ENCODE results near the gene LRRC36. TPM values are rescaled to one million over a fixed set of nuclear protein-coding genes. Genes with fewer than 3 reads are reported as not detected.

The LRRC36 gene
- 0.06 to 0.17 TPM in 2 of 5 replicates, not detected in the others for total RNA-seq (2022; extraction: Qiagen RNA extraction)

GRCh38 chr16:67326472-67327309 is at the start of gene LRRC36, which contains the start of gene KCTD19:
Gene LRRC36 (plus strand): TSS chr16:67326815. CDS start chr16:67326863, 48 bp downstream.
Gene KCTD19 (minus strand): TSS chr16:67326741. CDS start chr16:67326707, 34 bp downstream.

DNA sequence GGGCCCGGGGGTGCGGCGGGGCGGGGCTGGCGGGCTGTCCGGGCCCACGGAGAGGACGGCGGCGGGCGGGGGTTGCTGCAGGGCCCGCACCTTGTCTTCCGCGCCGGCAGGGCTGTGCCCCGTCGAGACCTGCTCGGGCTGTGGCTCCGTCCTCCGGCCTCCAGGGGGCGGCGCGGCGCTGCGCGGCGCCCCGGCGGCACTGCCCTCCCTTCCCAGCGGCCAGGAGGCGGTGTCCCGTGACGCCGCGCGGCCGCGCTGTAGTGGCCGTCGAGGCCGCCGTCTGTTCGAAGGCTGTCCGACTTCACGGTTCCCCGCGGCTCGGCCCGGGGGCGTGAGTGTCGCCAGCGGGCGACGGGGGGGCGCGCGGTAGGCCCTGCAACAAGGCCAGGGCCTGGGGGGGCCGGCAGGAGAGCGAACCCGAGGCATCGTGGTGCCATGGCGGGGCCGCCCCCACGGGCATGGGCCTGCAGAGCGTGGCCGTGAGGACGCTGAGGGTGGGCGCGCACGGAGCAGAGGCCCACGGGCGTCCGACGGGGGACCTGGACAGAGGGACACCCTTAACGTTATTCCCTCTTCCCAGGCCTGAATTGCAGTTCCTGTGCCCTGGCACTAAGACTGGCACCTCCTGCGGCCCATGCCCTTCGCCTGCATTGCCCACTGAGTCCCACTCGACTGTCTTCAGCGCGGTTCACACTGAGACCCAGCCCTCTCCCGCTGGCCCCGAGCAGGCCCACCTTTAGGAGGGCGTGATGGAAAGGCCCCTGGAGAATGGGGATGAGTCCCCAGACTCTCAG is 47.1 kb upstream of the LRRC36 start, which contains the start of gene PLEKHG4:
Gene PLEKHG4, plus strand, starts transcription at position 237 of the 794 bp plus-strand sequence. Its CDS starts 513 bp downstream, at position 750.

DNA sequence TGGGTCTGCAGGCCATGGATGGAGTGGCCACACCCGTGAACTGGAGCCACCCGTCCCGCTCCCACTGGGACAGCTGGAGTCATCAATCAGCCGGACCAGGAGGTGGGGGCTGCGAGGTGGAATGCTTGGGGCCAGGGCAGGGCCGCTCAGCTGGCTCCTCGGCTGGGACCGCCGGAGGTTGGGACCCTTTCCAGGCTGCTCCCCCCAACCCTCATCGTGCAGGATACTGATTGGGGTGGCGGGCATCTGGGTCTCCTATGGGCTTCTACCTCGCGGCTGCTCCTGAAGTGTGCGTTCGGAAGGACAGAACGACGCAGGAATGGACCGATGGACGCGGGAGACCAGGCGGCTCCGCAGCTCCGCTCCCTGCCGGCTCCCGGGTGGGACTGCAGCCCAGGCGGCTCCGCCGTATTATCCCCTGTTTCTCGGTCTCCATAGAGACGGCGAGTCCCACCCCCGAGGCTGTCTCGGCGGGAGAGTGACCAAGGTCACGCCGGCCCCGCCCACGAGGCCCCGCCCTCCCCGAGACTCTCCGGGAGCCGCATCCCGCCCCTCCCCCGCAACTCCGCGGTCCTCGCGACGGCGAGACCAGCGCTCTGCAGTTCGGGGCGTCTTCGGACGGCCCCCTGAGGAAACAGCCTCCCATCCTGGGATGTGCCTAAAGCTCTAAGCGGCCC is 66.6 kb downstream of the LRRC36 start, which contains the start of gene TPPP3:
Gene TPPP3, minus strand, starts transcription at position 388 of the 677 bp plus-strand sequence. CDS start 2,387 bp downstream, outside the sequence.

GRCh38 chr16:67415872-67416793 is 89.5 kb downstream of the LRRC36 start, which contains the start of gene ZDHHC1:
Gene ZDHHC1 (minus strand): TSS chr16:67416477. CDS start chr16:67407775, 8,702 bp downstream.

GRCh38 chr16:67430977-67431774 is 104.6 kb downstream of the LRRC36 start, which contains the start of gene HSD11B2:
Gene HSD11B2 (plus strand): TSS chr16:67431121. CDS start chr16:67431249, 128 bp downstream.

Other genes with a start within 250 kb of the LRRC36 start
- 24.9 to 28.4 TPM (median 25.6 TPM) in 5 replicates for gene PHAF1, start 216.9 kb upstream of the LRRC36 start, total RNA-seq (2022; extraction: Qiagen RNA extraction)
- 7.0 to 9.5 TPM (median 8.9 TPM) in 5 replicates for gene B3GNT9, start 175.8 kb upstream of the LRRC36 start, total RNA-seq (2022; extraction: Qiagen RNA extraction)
- 15.1 to 22.9 TPM (median 21.6 TPM) in 5 replicates for gene TRADD, start 166.9 kb upstream of the LRRC36 start, total RNA-seq (2022; extraction: Qiagen RNA extraction)
- gene FBXL8, start 166.9 kb upstream of the LRRC36 start, total RNA-seq (2022; extraction: Qiagen RNA extraction), result 6.3 to 9.6 TPM (median 8.4 TPM) in 5 replicates
- gene HSF4, start 162.1 kb upstream of the LRRC36 start, total RNA-seq (2022; extraction: Qiagen RNA extraction), result 13.1 to 17.8 TPM (median 14.8 TPM) in 5 replicates
- 80.2 to 102 TPM (median 97.0 TPM) in 5 replicates for gene NOL3, start 156.3 kb upstream of the LRRC36 start, total RNA-seq (2022; extraction: Qiagen RNA extraction)
- 5.5 to 9.0 TPM (median 6.2 TPM) in 5 replicates for gene MATCAP1, start 142.9 kb upstream of the LRRC36 start, total RNA-seq (2022; extraction: Qiagen RNA extraction)
- gene EXOC3L1, start 136.7 kb upstream of the LRRC36 start, total RNA-seq (2022; extraction: Qiagen RNA extraction), result 0.06 to 0.25 TPM (median 0.17 TPM) in 5 replicates
- gene E2F4, start 134.7 kb upstream of the LRRC36 start, total RNA-seq (2022; extraction: Qiagen RNA extraction), result 92.3 to 103 TPM (median 99.1 TPM) in 5 replicates
- 0.76 to 1.3 TPM (median 1.2 TPM) in 5 replicates for gene ELMO3, start 127.7 kb upstream of the LRRC36 start, total RNA-seq (2022; extraction: Qiagen RNA extraction)
- 84.1 to 104 TPM (median 91.8 TPM) in 5 replicates for gene TMEM208, start 99.7 kb upstream of the LRRC36 start, total RNA-seq (2022; extraction: Qiagen RNA extraction)
- gene FHOD1, start 79.3 kb upstream of the LRRC36 start, total RNA-seq (2022; extraction: Qiagen RNA extraction), result 41.9 to 59.6 TPM (median 54.0 TPM) in 5 replicates
- gene SLC9A5, start 77.8 kb upstream of the LRRC36 start, total RNA-seq (2022; extraction: Qiagen RNA extraction), result 1.2 to 1.9 TPM (median 1.5 TPM) in 5 replicates
- 12.7 to 16.0 TPM (median 15.3 TPM) in 5 replicates for gene PLEKHG4, start 47.3 kb upstream of the LRRC36 start, total RNA-seq (2022; extraction: Qiagen RNA extraction)
- gene KCTD19, start 74 bp upstream of the LRRC36 start, total RNA-seq (2022; extraction: Qiagen RNA extraction), result 0.21 to 0.53 TPM (median 0.39 TPM) in 5 replicates
- gene TPPP3, start 66.7 kb downstream of the LRRC36 start, total RNA-seq (2022; extraction: Qiagen RNA extraction), result 9.5 to 13.9 TPM (median 13.7 TPM) in 5 replicates
- gene ZDHHC1, start 89.7 kb downstream of the LRRC36 start, total RNA-seq (2022; extraction: Qiagen RNA extraction), result 5.4 to 6.9 TPM (median 6.8 TPM) in 5 replicates
- gene HSD11B2, start 104.3 kb downstream of the LRRC36 start, total RNA-seq (2022; extraction: Qiagen RNA extraction), result 2.0 to 2.3 TPM (median 2.2 TPM) in 5 replicates
- gene ATP6V0D1, start 154.3 kb downstream of the LRRC36 start, total RNA-seq (2022; extraction: Qiagen RNA extraction), result 102 to 121 TPM (median 114 TPM) in 5 replicates
- gene AGRP, start 156.7 kb downstream of the LRRC36 start, total RNA-seq (2022; extraction: Qiagen RNA extraction), result 0.20 TPM in 1 of 5 replicates, not detected in the others
- gene RIPOR1, start 202.0 kb downstream of the LRRC36 start, total RNA-seq (2022; extraction: Qiagen RNA extraction), result 38.8 to 45.9 TPM (median 43.7 TPM) in 5 replicates
- 31.5 to 41.8 TPM (median 34.4 TPM) in 5 replicates for gene CTCF, start 235.7 kb downstream of the LRRC36 start, total RNA-seq (2022; extraction: Qiagen RNA extraction)

All from A549 treated with Hydrocortisone at 1 μM for 4 hours (cell line).